HepG2 (cell line): ENCODE measurements around the gene TSSK3. TPM values are rescaled to one million over a fixed set of nuclear protein-coding genes. Genes with fewer than 3 reads are reported as not detected.

Experiments
- BORCS8-MEF2B ChIP-seq: sonication (generic); formaldehyde crosslinking; IDR thresholded peaks from 2 replicates; pipeline ENCODE4 v1.8.0; 2022; ENCODE audit warnings: mild to moderate bottlenecking, missing genetic modification reagents
- CBX1 ChIP-seq: IDR thresholded peaks from one replicate; pipeline ENCODE4 v1.6.1; 2016; ENCODE audit warnings: antibody characterized with exemption, low read depth
- DNMT3B ChIP-seq: conservative IDR thresholded peaks from 2 replicates; pipeline ENCODE4 v1.6.1; 2016; ENCODE audit warnings: missing biosample characterization, control low read depth
- ERF ChIP-seq: IDR thresholded peaks from 2 replicates; pipeline ENCODE4 v1.6.1; 2018; ENCODE audit warnings: missing biosample characterization, missing genetic modification reagents
- ESRRA ChIP-seq: sonication (generic); formaldehyde crosslinking; IDR thresholded peaks from 2 replicates; pipeline ENCODE4 v1.5.1; 2020; ENCODE audit warnings: mild to moderate bottlenecking, low read depth, missing genetic modification reagents
- IKZF4 ChIP-seq: sonication (generic); formaldehyde crosslinking; IDR thresholded peaks from 2 replicates; pipeline ENCODE4 v1.5.1; 2020; ENCODE audit warnings: borderline replicate concordance, mild to moderate bottlenecking, low read depth, missing genetic modification reagents; ENCODE audit errors: not compliant biosample characterization
- NCOA5 ChIP-seq: sonication (generic); formaldehyde crosslinking; IDR thresholded peaks from 2 replicates; pipeline ENCODE4 v1.4.0; 2020; ENCODE audit warnings: missing genetic modification reagents
- TARDBP ChIP-seq: sonication (generic); formaldehyde crosslinking; IDR thresholded peaks from 2 replicates; pipeline ENCODE4 v1.8.0; 2022; ENCODE audit warnings: mild to moderate bottlenecking, missing genetic modification reagents
- ZNF274 ChIP-seq: sonication (generic); formaldehyde crosslinking; IDR thresholded peaks from 2 replicates; pipeline ENCODE4 v1.5.1; 2020; ENCODE audit warnings: mild to moderate bottlenecking, missing genetic modification reagents
- ZNF460 ChIP-seq: sonication (generic); formaldehyde crosslinking; IDR thresholded peaks from 2 replicates; pipeline ENCODE4 v1.5.1; 2020; ENCODE audit warnings: missing genetic modification reagents, mild to moderate bottlenecking, borderline replicate concordance
- ZNF550 ChIP-seq: sonication (generic); formaldehyde crosslinking; IDR thresholded peaks from 2 replicates; pipeline ENCODE4 v1.4.0; 2020; ENCODE audit warnings: mild to moderate bottlenecking, missing genetic modification reagents, borderline replicate concordance
- polyA plus RNA-seq, 8 experiments: library from polyadenylated mRNA; depleted of rRNA in 3 of 8; stranded (reverse) in 7 of 8; unstranded in 1 of 8; fragments of >200 nt; fragmentation: Illumina TruSeq in 4 of 8; extraction: Trizol in 4 of 8; gene quantifications; 2 replicates each; pipeline versions ENCODE4 v1.2.1 to v1.2.3, GENCODE V29; 2011 to 2016; ENCODE audit warnings: low read depth in 4 of 8, missing spikeins in 1 of 8, mixed read lengths in 1 of 8; ENCODE audit not compliant: insufficient read depth in 1 of 8
- total RNA-seq, 5 experiments: library from RNA; depleted of rRNA; stranded (reverse); fragments of >200 nt; fragmentation: Illumina TruSeq; extraction: Trizol; gene quantifications; 2 replicates each; pipeline ENCODE4 v1.2.3, GENCODE V29; 2016; ENCODE audit warnings: low read depth in 1 of 5
- TF ChIP-seq, protein P1 (sequence below): IDR thresholded peaks from 2 replicates; pipeline ENCODE4 v1.6.1; 2016; ENCODE audit warnings: mild to moderate bottlenecking
- TF ChIP-seq, protein P2 (sequence below), 2 experiments: sonication (generic) in 1 of 2; formaldehyde crosslinking in 1 of 2; IDR thresholded peaks; 2 replicates each; pipeline versions ENCODE4 v1.4.0 to v1.6.1; 2018 to 2020; ENCODE audit warnings: missing genetic modification reagents in 2 of 2, borderline replicate concordance in 1 of 2, low read depth in 1 of 2, mild to moderate bottlenecking in 1 of 2, missing biosample characterization in 1 of 2
- TF ChIP-seq, protein P3 (sequence below): sonication (generic); formaldehyde crosslinking; IDR thresholded peaks from 2 replicates; pipeline ENCODE4 v1.5.1; 2020; ENCODE audit warnings: mild to moderate bottlenecking, missing genetic modification reagents, moderate library complexity
- TF ChIP-seq, protein P4 (sequence below): sonication (generic); formaldehyde crosslinking; IDR thresholded peaks from 2 replicates; pipeline ENCODE4 v1.5.0; 2020; ENCODE audit warnings: missing genetic modification reagents, mild to moderate bottlenecking, borderline replicate concordance
- TF ChIP-seq, protein P5 (sequence below): sonication (generic); formaldehyde crosslinking; IDR thresholded peaks from 2 replicates; pipeline ENCODE4 v1.8.0; 2022; ENCODE audit warnings: mild to moderate bottlenecking, missing genetic modification reagents, moderate library complexity
- TF ChIP-seq, protein P6 (sequence below): sonication (generic); formaldehyde crosslinking; IDR thresholded peaks from 2 replicates; pipeline ENCODE4 v1.4.0; 2020; ENCODE audit warnings: mild to moderate bottlenecking, missing genetic modification reagents

TSSK3 gene
- total and polyA plus RNA-seq, 2 of the 13 experiments (the other 11 are each of a cell fraction or from before 2014, with no cell fraction given), result 1.0 to 1.1 TPM

DNA sequence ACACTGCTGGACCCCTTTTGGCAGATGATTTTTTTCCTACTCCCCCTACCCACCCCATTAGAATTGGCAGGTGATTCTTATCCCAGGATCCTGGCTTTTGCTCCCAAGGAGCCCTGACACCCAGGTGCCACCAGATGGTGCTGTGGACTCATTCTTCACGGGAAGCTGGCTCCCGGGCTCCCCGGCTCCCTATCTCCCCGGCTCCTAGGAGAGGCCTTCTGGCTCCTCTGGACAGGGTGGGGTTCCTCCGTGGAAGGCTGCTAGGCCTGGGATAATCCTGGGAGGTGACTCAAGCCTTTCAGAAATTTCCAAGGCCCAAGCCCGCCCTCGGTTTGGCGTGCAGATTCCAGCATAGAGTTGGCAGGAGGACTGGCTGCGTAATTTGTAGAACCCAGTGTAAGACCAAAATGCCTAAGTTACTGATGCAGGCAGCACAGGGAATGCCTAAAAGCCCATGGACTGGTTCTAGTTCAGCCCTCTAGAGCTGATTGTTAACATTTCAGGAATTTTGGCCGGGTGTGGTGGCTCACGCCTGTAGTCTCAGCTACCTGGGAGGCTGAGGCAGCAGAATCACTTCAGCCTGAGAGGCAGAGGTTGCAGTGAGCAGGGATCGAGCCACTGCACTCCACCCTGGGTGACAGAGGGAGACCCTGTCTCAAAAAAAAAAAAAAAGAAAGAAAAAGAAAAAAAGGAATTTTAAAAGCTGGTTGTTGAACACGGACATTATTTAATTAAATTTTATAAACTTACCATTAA, 38.7 kb downstream of the TSSK3 start (continued):
- TF ChIP-seq NCOA5 (CRISPR knock-in tag) (no peak), ERF (CRISPR knock-in tag) (no peak), DNMT3B (CRISPR knock-in tag) (no peak), IKZF4 (CRISPR knock-in tag) (no peak), ZNF274 (CRISPR knock-in tag) (0 out of 2 replicates have a peak, but pooled peaks have one; percentile 28), TARDBP (CRISPR knock-in tag) (peak; percentile 49; the same call in 1 of the 2 replicates), ZNF460 (CRISPR knock-in tag) (peak; percentile 88), ESRRA (peak; percentile 79), BORCS8-MEF2B (CRISPR knock-in tag) (0 out of 2 replicates have a peak, but pooled peaks have one; percentile 64), CBX1 (no peak), ZNF550 (CRISPR knock-in tag) (no peak)
- TF ChIP-seq, protein P1, sequence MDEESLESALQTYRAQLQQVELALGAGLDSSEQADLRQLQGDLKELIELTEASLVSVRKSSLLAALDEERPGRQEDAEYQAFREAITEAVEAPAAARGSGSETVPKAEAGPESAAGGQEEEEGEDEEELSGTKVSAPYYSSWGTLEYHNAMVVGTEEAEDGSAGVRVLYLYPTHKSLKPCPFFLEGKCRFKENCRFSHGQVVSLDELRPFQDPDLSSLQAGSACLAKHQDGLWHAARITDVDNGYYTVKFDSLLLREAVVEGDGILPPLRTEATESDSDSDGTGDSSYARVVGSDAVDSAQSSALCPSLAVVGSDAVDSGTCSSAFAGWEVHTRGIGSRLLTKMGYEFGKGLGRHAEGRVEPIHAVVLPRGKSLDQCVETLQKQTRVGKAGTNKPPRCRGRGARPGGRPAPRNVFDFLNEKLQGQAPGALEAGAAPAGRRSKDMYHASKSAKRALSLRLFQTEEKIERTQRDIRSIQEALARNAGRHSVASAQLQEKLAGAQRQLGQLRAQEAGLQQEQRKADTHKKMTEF (CRISPR knock-in tag), result 0 out of 2 replicates have a peak, but pooled peaks have one; percentile 46
- TF ChIP-seq, protein P2, sequence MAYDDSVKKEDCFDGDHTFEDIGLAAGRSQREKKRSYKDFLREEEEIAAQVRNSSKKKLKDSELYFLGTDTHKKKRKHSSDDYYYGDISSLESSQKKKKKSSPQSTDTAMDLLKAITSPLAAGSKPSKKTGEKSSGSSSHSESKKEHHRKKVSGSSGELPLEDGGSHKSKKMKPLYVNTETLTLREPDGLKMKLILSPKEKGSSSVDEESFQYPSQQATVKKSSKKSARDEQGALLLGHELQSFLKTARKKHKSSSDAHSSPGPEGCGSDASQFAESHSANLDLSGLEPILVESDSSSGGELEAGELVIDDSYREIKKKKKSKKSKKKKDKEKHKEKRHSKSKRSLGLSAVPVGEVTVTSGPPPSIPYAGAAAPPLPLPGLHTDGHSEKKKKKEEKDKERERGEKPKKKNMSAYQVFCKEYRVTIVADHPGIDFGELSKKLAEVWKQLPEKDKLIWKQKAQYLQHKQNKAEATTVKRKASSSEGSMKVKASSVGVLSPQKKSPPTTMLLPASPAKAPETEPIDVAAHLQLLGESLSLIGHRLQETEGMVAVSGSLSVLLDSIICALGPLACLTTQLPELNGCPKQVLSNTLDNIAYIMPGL (CRISPR knock-in tag; IDR thresholded peaks at IDR 0.05; ENCODE audit: borderline replicate concordance in 1 of 2, low read depth in 1 of 2), result peak; percentile 41 to 47; a peak in 1 of 4 replicates
- TF ChIP-seq, protein P3, sequence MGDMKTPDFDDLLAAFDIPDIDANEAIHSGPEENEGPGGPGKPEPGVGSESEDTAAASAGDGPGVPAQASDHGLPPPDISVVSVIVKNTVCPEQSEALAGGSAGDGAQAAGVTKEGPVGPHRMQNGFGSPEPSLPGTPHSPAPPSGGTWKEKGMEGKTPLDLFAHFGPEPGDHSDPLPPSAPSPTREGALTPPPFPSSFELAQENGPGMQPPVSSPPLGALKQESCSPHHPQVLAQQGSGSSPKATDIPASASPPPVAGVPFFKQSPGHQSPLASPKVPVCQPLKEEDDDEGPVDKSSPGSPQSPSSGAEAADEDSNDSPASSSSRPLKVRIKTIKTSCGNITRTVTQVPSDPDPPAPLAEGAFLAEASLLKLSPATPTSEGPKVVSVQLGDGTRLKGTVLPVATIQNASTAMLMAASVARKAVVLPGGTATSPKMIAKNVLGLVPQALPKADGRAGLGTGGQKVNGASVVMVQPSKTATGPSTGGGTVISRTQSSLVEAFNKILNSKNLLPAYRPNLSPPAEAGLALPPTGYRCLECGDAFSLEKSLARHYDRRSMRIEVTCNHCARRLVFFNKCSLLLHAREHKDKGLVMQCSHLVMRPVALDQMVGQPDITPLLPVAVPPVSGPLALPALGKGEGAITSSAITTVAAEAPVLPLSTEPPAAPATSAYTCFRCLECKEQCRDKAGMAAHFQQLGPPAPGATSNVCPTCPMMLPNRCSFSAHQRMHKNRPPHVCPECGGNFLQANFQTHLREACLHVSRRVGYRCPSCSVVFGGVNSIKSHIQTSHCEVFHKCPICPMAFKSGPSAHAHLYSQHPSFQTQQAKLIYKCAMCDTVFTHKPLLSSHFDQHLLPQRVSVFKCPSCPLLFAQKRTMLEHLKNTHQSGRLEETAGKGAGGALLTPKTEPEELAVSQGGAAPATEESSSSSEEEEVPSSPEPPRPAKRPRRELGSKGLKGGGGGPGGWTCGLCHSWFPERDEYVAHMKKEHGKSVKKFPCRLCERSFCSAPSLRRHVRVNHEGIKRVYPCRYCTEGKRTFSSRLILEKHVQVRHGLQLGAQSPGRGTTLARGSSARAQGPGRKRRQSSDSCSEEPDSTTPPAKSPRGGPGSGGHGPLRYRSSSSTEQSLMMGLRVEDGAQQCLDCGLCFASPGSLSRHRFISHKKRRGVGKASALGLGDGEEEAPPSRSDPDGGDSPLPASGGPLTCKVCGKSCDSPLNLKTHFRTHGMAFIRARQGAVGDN, result peak; percentile 55
- TF ChIP-seq, protein P4, sequence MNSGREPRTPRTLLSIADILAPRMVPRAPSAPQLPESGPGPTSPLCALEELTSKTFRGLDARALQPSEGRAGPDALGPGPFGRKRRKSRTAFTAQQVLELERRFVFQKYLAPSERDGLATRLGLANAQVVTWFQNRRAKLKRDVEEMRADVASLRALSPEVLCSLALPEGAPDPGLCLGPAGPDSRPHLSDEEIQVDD (CRISPR knock-in tag), result no peak
- TF ChIP-seq, protein P5, sequence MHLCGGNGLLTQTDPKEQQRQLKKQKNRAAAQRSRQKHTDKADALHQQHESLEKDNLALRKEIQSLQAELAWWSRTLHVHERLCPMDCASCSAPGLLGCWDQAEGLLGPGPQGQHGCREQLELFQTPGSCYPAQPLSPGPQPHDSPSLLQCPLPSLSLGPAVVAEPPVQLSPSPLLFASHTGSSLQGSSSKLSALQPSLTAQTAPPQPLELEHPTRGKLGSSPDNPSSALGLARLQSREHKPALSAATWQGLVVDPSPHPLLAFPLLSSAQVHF (CRISPR knock-in tag), result no peak
- TF ChIP-seq, protein P6, sequence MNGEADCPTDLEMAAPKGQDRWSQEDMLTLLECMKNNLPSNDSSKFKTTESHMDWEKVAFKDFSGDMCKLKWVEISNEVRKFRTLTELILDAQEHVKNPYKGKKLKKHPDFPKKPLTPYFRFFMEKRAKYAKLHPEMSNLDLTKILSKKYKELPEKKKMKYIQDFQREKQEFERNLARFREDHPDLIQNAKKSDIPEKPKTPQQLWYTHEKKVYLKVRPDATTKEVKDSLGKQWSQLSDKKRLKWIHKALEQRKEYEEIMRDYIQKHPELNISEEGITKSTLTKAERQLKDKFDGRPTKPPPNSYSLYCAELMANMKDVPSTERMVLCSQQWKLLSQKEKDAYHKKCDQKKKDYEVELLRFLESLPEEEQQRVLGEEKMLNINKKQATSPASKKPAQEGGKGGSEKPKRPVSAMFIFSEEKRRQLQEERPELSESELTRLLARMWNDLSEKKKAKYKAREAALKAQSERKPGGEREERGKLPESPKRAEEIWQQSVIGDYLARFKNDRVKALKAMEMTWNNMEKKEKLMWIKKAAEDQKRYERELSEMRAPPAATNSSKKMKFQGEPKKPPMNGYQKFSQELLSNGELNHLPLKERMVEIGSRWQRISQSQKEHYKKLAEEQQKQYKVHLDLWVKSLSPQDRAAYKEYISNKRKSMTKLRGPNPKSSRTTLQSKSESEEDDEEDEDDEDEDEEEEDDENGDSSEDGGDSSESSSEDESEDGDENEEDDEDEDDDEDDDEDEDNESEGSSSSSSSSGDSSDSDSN (CRISPR knock-in tag), result no peak
